GM12801 (cell line): ENCODE measurements around the gene GRIK5.

ENCODE experiments used
- CTCF ChIP-seq: IDR thresholded peaks from one replicate; pipeline ENCODE4 v1.5.1; 2011; ENCODE audit warnings: control low read depth; ENCODE audit not compliant: insufficient read length; ENCODE audit errors: extremely low read depth

The GRIK5 gene

DNA sequence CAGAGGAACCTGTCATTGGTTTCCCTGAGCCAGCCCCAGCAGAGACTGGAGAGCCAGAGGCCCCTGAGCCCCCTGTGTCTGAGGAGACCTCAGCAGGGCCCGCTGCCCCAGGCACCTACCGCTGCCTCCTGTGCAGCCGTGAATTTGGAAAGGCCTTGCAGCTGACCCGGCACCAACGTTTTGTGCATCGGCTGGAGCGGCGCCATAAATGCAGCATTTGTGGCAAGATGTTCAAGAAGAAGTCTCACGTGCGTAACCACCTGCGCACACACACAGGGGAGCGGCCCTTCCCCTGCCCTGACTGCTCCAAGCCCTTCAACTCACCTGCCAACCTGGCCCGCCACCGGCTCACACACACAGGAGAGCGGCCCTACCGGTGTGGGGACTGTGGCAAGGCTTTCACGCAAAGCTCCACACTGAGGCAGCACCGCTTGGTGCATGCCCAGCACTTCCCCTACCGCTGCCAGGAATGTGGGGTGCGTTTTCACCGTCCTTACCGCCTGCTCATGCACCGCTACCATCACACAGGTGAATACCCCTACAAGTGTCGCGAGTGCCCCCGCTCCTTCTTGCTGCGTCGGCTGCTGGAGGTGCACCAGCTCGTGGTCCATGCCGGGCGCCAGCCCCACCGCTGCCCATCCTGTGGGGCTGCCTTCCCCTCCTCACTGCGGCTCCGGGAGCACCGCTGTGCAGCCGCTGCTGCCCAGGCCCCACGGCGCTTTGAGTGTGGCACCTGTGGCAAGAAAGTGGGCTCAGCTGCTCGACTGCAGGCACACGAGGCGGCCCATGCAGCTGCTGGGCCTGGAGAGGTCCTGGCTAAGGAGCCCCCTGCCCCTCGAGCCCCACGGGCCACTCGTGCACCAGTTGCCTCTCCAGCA is 10.1 kb upstream of the GRIK5 start:
- TF ChIP-seq CTCF: no peak

- TF ChIP-seq CTCF: no peak
Measured at GRCh38 chr19:42079276-42079669, 9.3 kb upstream of the GRIK5 start.

DNA sequence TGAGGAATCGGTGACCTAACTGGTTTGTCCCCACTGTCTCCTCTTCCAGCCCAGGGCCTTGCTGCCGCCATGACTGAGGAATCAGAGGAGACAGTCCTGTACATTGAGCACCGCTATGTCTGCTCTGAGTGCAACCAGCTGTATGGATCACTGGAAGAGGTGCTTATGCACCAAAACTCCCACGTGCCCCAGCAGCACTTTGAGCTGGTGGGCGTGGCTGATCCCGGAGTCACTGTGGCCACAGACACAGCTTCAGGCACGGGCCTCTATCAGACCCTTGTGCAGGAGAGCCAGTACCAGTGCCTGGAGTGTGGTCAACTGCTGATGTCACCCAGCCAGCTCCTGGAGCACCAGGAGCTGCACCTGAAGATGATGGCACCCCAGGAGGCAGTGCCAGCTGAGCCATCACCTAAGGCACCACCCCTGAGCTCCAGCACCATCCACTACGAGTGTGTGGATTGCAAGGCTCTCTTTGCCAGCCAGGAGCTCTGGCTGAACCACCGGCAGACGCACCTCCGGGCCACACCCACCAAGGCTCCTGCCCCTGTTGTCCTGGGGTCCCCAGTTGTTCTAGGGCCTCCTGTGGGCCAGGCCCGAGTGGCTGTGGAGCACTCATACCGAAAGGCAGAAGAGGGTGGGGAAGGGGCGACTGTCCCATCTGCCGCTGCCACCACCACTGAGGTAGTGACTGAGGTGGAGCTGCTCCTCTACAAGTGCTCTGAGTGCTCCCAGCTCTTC is 8.7 kb upstream of the GRIK5 start:
- TF ChIP-seq CTCF: no peak

DNA sequence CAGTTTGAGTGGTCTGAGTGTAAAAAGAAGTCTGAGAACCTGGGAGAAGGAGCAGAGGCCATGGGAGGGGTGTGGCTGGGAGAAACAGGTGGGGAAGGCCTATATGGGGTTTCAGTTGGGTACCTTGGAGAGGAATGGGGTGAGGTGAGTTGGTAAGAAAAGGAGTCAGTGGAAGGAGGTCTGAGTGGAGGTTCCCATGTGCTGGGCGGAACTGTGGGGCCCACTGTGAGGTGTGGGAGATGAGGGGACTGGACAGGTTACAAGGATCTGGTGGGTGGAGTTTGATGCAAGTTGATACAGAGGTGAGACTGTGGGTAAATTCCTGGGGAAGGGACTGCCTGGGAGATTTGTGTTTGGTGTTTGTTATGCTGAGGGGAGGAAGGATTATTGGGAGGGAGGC is 8.1 kb upstream of the GRIK5 start:
- no peak for TF ChIP-seq CTCF

DNA sequence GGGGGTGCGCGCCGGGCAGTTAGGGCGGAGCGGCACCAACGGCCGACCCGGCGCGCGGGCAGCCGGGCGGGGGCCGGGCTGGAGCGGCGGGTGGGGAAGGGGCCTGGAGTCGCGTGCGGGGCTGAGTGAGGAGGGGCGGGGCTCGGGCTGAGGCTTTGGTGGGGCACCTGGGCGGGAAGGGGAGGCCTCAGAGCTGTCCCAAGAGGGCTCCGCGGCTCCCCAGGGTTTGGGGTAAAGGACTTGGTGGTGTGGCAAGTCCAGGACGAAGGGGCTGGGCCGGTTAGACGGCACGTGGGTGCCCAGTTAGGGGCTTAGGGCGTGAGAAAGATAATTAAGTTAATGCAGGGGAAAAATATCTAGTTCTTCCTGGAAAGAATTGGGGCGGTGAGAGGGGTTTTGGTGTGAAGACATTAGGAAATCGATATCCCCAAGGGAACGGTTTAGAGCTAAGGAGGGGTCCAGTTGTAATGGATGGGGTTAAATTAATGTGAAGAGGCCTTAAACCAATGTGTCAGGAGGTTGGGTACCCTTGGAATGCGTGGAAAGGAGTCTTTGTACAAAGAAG is 6.5 kb upstream of the GRIK5 start:
- TF ChIP-seq CTCF: no peak

DNA sequence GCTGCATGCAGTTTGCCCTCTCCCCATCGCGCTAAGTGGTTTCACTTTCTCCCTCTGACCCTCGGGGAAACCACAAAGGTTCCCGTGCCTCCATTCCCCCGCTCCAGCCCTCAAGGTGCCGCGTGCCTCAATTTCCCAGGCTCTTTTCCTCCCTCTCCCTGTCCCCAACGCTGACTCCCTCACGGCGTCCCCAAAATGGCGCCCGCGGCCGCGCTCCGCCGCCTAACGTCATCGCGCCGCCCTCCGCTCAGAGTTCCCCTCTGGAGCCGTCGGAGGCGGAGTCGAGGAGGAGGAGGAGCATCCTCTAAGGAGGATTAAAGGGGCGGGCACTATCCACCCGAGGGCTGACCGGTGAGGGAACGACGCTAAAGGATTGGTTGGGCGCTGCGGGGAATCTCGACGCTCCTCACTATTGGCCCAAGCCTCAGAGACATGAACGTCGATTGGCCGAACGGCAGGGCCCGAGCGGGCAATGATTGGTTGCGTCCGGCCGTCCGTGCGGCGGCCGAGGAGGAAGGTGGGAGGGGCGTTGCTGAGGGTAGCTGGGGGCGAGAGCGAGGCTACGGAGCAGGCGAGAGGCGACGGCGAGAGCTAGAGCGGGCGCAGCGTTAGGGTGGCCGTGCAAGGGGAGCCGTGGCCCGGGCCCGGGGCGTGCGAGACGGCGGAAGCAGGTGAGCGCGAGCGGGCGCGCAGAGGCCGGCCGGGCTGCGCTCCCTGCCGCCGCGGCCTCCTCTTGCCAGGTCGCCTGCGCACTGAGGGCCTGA is 5.8 kb upstream of the GRIK5 start, which contains the start of gene ZNF574:
ZNF574 (plus strand) TSS at position 551 of the 764 bp plus-strand sequence. CDS start 2,441 bp downstream, outside the sequence.
- TF ChIP-seq CTCF: no peak

DNA sequence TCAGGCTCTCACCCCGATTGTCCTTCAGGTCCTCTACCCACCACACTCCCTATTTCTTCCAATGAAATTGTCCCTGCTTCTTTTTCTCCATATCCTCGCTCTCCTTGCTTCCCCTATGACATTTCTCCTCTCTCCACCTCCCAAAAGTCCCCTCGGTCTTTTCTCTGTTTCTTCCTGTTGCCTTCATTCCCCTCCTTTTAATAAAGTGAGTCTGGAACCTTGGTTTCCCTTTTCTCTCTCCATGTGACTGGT is 5.3 kb upstream of the GRIK5 start:
- TF ChIP-seq CTCF: no peak
